ENCODE measurements around the gene SLC44A2.

The SLC44A2 gene

DNA sequence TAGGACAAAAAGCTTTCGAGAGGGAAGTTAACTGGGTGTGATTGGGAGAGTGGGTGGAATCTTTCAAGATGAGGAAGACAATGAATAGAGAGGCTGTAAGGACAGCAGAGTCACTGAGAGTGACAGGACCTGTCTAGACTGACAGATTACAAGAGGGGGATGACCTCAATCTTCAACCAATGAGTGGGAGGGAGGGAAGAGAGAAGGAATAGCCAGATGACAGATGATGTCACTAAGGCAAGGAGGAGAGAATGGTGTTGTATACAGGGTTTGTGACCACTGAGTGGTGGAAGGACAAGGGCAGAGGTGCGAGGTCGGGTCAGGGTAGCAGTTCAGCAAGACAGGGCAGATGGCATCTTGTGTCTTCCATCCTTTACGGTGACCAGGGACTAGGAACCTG is 23.0 kb downstream of the SLC44A2 start:
- Histone ChIP-seq H3K4me3 (ENCODE audit: control insufficient read depth in 1 of 7, extremely low read depth in 1 of 7, insufficient read depth in 4 of 7, low read depth in 2 of 7, low read length in 6 of 7) (no peak overlapping the region), H3K36me3 (ENCODE audit: control insufficient read depth in 4 of 4, insufficient read depth in 4 of 4, low read length in 3 of 4) (peaks cover 0 to 4% (median 2%) of the 10 kb centered on the region in 4 experiments), H3K27me3 (replicated peaks in 2 of 5; ENCODE audit: control insufficient read depth in 4 of 5, insufficient read depth in 5 of 5, low read length in 4 of 5) (no peaks in the 10 kb centered on the region), H3K27ac (ENCODE audit: insufficient read depth in 1 of 2, low read depth in 1 of 2, low read length in 2 of 2, poor library complexity in 1 of 2, severe bottlenecking in 2 of 2) (no peak overlapping the region), H3K4me1 (ENCODE audit: control extremely low read depth in 1 of 4, control insufficient read depth in 4 of 4, insufficient read depth in 4 of 4, low read length in 3 of 4) (peaks cover 5 to 28% (median 26%) of the 10 kb centered on the region in 4 experiments), H3K9me3 (ENCODE audit: control extremely low read depth in 1 of 5, control insufficient read depth in 4 of 5, insufficient read depth in 2 of 5, low read depth in 1 of 5, low read length in 4 of 5) (no peaks in the 10 kb centered on the region)
- CTCF ChIA-PET = interaction anchor here (1.2 to 15.8 kb wide), 3 partner anchors 54 to 165 kb away, joined by 3 to 313 read pairs (median 11); no protein-coding TSS in a partner anchor
- DNase-seq = no peak
- WGBS (ENCODE audit: insufficient coverage) = 100% methylated on average over 3 of the region's 4 CpGs
- POLR2A ChIA-PET = interaction anchor here (0.7 kb wide), 1 partner anchor 67 kb away, joined by 3 read pairs; no protein-coding TSS in a partner anchor

DNA sequence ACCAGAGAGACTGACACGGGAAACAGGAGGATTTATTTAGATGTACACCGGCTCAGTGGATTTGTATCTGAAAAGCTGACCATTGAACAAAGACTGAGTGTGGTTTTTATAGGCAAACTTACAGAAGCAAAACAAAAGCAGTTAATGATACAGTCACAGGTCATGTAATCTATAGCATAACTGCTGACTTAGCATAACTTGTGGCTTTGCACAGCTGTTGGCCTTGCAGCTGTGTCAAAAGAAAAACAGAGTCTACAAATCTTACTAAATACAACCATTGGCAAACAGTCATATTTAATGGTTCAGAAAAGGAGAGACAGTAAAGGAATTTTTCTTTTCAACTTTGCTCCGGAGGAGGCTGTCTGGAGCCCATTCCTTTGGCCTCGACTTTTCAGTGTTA is 26.5 kb downstream of the SLC44A2 start:
- no peaks in the 10 kb centered on the region for H3K27me3 ChIP-seq (replicated peaks in 2 of 5; ENCODE audit: control insufficient read depth in 4 of 5, insufficient read depth in 5 of 5, low read length in 4 of 5)
- H3K36me3 ChIP-seq (ENCODE audit: control insufficient read depth in 4 of 4, insufficient read depth in 4 of 4, low read length in 3 of 4) = peaks cover 0 to 10% (median 4%) of the 10 kb centered on the region in 4 experiments
- H3K4me1 ChIP-seq (ENCODE audit: control extremely low read depth in 1 of 4, control insufficient read depth in 4 of 4, insufficient read depth in 4 of 4, low read length in 3 of 4) = peaks cover 0 to 34% (median 30%) of the 10 kb centered on the region in 4 experiments
- no peak overlapping the region for H3K27ac ChIP-seq (ENCODE audit: insufficient read depth in 1 of 2, low read depth in 1 of 2, low read length in 2 of 2, poor library complexity in 1 of 2, severe bottlenecking in 2 of 2)
- no peaks in the 10 kb centered on the region for H3K9me3 ChIP-seq (ENCODE audit: control extremely low read depth in 1 of 5, control insufficient read depth in 4 of 5, insufficient read depth in 2 of 5, low read depth in 1 of 5, low read length in 4 of 5)
- ChIA-PET POLR2A (no interaction called here), CTCF (interaction anchor here (0.9 to 15.8 kb wide), 2 partner anchors 40 to 71 kb away, joined by 4 to 313 read pairs; no protein-coding TSS in a partner anchor)
- no peak for DNase-seq
- no peak overlapping the region for H3K4me3 ChIP-seq (ENCODE audit: control insufficient read depth in 1 of 7, extremely low read depth in 1 of 7, insufficient read depth in 4 of 7, low read depth in 2 of 7, low read length in 6 of 7)
- WGBS (ENCODE audit: insufficient coverage) = 96% methylated on average over 3 of the region's 4 CpGs

DNA sequence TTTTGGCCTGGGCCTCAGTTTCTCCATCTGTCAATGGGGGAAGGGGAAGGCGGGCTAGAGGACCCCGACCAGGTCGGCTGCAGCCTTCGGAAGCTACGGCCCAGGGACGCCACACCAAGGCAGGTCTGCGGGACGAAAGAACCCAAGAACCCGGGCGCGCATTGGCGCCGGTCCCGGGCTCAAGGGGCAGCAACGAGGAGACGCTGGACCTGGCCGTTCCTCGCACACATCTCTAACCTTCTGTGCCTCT is 28.1 kb downstream of the SLC44A2 start:
- peaks cover 0 to 24% (median 7%) of the 10 kb centered on the region in 4 experiments for H3K36me3 ChIP-seq (ENCODE audit: control insufficient read depth in 4 of 4, insufficient read depth in 4 of 4, low read length in 3 of 4)
- H3K4me1 ChIP-seq (ENCODE audit: control extremely low read depth in 1 of 4, control insufficient read depth in 4 of 4, insufficient read depth in 4 of 4, low read length in 3 of 4) = peaks cover 0 to 38% (median 32%) of the 10 kb centered on the region in 4 experiments
- H3K9me3 ChIP-seq (ENCODE audit: control extremely low read depth in 1 of 5, control insufficient read depth in 4 of 5, insufficient read depth in 2 of 5, low read depth in 1 of 5, low read length in 4 of 5) = no peaks in the 10 kb centered on the region
- no peak for DNase-seq
- H3K27ac ChIP-seq (ENCODE audit: insufficient read depth in 1 of 2, low read depth in 1 of 2, low read length in 2 of 2, poor library complexity in 1 of 2, severe bottlenecking in 2 of 2) = peak overlapping the region; percentile 98 to 99
- H3K27me3 ChIP-seq (replicated peaks in 2 of 5; ENCODE audit: control insufficient read depth in 4 of 5, insufficient read depth in 5 of 5, low read length in 4 of 5) = no peaks in the 10 kb centered on the region
- peak overlapping the region; percentile 72 to 98 (median 95) for H3K4me3 ChIP-seq (ENCODE audit: control insufficient read depth in 1 of 7, extremely low read depth in 1 of 7, insufficient read depth in 4 of 7, low read depth in 2 of 7, low read length in 6 of 7)
- WGBS (ENCODE audit: insufficient coverage) = 0% methylated on average over 13 of the region's 18 CpGs
- ChIA-PET POLR2A (interaction anchor here (1.3 kb wide), 1 partner anchor 10 kb away, joined by 3 read pairs; no protein-coding TSS in a partner anchor), CTCF (interaction anchor here (0.9 to 15.8 kb wide), 3 partner anchors 9 to 73 kb away, joined by 3 to 313 read pairs (median 4); no protein-coding TSS in a partner anchor)

DNA sequence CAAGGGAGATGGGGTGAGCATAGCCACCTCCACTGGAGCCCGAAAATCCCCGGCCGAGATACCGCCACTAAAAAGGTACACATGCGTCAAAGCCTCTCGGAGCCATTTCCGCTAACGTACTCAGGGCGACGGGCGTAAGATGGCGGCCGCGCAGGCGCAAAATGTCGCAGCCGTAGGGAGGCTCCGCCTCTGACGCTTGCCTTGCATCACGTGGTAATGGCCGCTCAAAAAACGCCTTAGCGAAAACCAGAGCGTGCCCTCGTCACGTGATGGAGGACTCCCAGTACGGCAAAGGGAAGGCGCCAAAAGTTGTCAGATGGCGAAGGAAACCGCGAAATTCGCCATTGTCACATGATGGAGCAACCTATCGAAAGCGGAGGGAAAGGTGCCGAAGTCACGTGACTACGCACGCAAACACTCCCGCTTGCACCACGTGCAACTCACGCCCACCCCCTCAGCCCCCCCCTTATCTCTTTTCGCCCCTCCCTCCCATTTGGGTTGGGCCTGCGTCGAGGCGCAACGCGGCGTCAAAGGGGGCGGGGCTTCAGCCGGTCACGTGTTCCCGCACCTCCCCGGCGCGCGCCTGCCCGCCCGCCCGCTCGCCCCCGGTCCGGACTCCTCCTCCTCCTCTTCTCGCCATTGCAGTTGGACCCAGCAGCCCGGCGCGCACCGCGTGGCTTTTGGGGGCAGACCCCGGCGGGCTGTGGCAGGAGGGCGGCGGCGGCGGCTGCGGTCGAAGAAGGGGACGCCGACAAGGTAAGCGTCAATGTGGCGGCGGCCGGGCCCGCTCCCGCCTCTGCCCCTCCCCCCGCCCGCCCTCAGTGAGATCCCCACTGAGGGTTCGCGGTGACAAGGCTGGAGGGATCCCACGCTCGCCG is 28.6 kb downstream of the SLC44A2 start, which contains the start of gene ILF3:
Gene ILF3, plus strand, starts transcription at position 615 of the 878 bp plus-strand sequence. CDS start 16,260 bp downstream, outside the sequence.
- Histone ChIP-seq H3K9me3 (ENCODE audit: control extremely low read depth in 1 of 5, control insufficient read depth in 4 of 5, insufficient read depth in 2 of 5, low read depth in 1 of 5, low read length in 4 of 5) (no peaks in the 10 kb centered on the region), H3K4me1 (ENCODE audit: control extremely low read depth in 1 of 4, control insufficient read depth in 4 of 4, insufficient read depth in 4 of 4, low read length in 3 of 4) (peaks cover 0 to 38% (median 32%) of the 10 kb centered on the region in 4 experiments), H3K27ac (ENCODE audit: insufficient read depth in 1 of 2, low read depth in 1 of 2, low read length in 2 of 2, poor library complexity in 1 of 2, severe bottlenecking in 2 of 2) (peak within 1 kb of the TSS; percentile 98 to 99), H3K36me3 (ENCODE audit: control insufficient read depth in 4 of 4, insufficient read depth in 4 of 4, low read length in 3 of 4) (peaks cover 0 to 24% (median 7%) of the 10 kb centered on the region in 4 experiments), H3K4me3 (ENCODE audit: control insufficient read depth in 1 of 7, extremely low read depth in 1 of 7, insufficient read depth in 4 of 7, low read depth in 2 of 7, low read length in 6 of 7) (peak within 1 kb of the TSS; percentile 84 to 98 (median 95)), H3K27me3 (replicated peaks in 2 of 5; ENCODE audit: control insufficient read depth in 4 of 5, insufficient read depth in 5 of 5, low read length in 4 of 5) (no peaks in the 10 kb centered on the region)
- ChIA-PET POLR2A (interaction anchor here (1.3 kb wide), 1 partner anchor 10 kb away, joined by 3 read pairs; no protein-coding TSS in a partner anchor), CTCF (interaction anchor here (1.3 to 15.8 kb wide), 2 partner anchors 10 to 73 kb away, joined by 4 to 313 read pairs; no protein-coding TSS in a partner anchor)
- WGBS (ENCODE audit: insufficient coverage) = under 1% methylated on average over 76 of the region's 91 CpGs
- DNase-seq = peak; percentile 100

DNA sequence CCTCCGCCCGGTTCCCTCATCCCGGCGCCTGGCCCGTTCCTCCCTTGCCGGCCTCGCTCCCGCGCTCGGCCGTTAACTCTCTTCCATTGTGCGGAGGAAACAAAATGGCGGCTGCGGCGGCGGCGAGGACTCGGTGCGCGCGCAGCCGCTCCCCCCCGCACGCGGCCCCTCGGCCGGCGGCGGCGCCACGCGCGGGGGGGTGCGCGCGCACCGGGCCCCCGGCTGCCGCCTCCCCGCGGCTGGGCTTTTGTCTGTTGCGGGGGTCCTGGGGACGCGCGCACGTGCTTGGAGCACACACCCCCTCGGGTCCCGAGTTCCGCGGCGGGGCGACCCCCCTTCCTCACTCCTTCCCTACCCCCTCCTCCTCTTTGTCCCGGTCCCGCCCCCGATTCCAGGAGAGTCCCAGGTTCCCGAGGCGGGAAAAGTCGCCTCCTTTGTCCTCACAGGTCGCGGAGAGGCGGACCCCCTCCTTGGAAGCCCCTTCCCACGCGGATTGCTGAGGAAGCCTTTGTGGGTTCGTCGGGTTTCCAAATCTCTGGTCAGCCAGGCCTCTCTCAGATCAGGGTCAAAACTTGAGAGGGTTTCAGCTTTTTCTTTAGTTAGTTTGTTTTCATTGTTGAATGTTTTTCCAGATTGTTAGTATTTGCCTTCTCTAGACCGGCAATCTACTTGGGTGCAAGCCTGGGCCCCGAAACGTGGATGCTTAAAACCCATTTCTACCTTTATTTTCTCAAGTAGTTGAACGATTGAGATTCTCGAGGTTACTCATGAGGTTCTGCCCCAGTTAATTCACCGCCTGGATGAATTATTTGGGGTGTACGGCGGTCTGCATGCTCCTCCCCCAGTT is 29.5 kb downstream of the SLC44A2 start:
- Histone ChIP-seq H3K4me3 (ENCODE audit: control insufficient read depth in 1 of 7, extremely low read depth in 1 of 7, insufficient read depth in 4 of 7, low read depth in 2 of 7, low read length in 6 of 7) (peak overlapping the region; percentile 80 to 98 (median 88)), H3K4me1 (ENCODE audit: control extremely low read depth in 1 of 4, control insufficient read depth in 4 of 4, insufficient read depth in 4 of 4, low read length in 3 of 4) (peaks cover 0 to 38% (median 32%) of the 10 kb centered on the region in 4 experiments), H3K9me3 (ENCODE audit: control extremely low read depth in 1 of 5, control insufficient read depth in 4 of 5, insufficient read depth in 2 of 5, low read depth in 1 of 5, low read length in 4 of 5) (no peaks in the 10 kb centered on the region), H3K36me3 (ENCODE audit: control insufficient read depth in 4 of 4, insufficient read depth in 4 of 4, low read length in 3 of 4) (peaks cover 0 to 27% (median 7%) of the 10 kb centered on the region in 4 experiments), H3K27ac (ENCODE audit: insufficient read depth in 1 of 2, low read depth in 1 of 2, low read length in 2 of 2, poor library complexity in 1 of 2, severe bottlenecking in 2 of 2) (peak overlapping the region; percentile 77 to 99), H3K27me3 (replicated peaks in 2 of 5; ENCODE audit: control insufficient read depth in 4 of 5, insufficient read depth in 5 of 5, low read length in 4 of 5) (no peaks in the 10 kb centered on the region)
- ChIA-PET POLR2A (no interaction called here), CTCF (interaction anchor here (0.8 kb wide), 1 partner anchor 15 kb away, joined by 3 read pairs; no protein-coding TSS in a partner anchor)
- peak in 2 of 3 donors; percentile 34 to 53 for DNase-seq
- under 1% methylated on average over 37 of the region's 73 CpGs for WGBS (ENCODE audit: insufficient coverage)

DNA sequence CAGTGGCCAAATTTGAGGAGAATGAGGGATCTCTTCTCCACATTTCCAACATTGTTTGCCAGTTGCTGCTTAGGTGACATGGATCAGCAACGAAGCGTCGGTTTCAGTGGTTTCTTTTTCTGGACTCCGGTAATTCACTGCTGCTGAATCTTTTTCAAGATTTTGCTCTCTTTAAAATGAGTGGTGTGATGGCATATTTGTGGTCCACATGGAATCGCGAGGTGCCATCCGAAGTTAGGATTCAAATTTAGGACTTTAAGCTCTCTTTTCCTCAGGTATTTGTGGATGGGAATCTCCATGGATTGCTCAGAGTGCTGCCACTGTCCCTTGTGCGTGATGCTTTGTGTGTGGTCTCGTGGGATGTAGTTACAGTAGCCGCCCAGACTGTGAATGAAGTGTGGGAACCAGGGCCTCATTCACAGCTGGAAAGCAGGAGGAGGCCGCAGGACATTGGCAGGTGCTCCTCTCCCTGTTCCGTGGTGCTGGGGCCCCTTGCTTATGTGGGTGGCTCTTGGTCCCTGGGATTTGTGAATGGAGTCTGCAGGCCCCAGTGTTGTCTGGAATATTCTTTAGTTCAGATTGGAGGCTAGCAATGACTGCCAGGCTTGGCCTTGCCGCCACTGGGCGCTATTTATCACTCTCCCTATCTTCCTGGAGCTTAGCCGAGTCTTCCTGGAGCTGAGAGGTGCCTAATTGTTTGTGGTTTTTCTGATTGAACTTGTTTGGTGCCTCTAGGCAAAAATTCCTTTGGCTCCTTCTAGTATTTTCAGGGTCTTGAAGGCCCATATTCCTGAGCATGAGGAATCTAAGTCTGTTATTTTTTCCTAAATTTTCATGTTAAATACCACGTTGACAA is 30.3 kb downstream of the SLC44A2 start:
- DNase-seq = no peak
- CTCF ChIA-PET = interaction anchor here (0.8 to 1.2 kb wide), 4 partner anchors 14 to 34 kb away, joined by 3 to 4 read pairs (median 3); no protein-coding TSS in a partner anchor
- no peaks in the 10 kb centered on the region for H3K9me3 ChIP-seq (ENCODE audit: control extremely low read depth in 1 of 5, control insufficient read depth in 4 of 5, insufficient read depth in 2 of 5, low read depth in 1 of 5, low read length in 4 of 5)
- peak overlapping the region; percentile 16 to 98 (median 88) for H3K4me3 ChIP-seq (ENCODE audit: control insufficient read depth in 1 of 7, extremely low read depth in 1 of 7, insufficient read depth in 4 of 7, low read depth in 2 of 7, low read length in 6 of 7)
- 4% methylated on average over 9 of the region's 16 CpGs for WGBS (ENCODE audit: insufficient coverage)
- peaks cover 0 to 38% (median 34%) of the 10 kb centered on the region in 4 experiments for H3K4me1 ChIP-seq (ENCODE audit: control extremely low read depth in 1 of 4, control insufficient read depth in 4 of 4, insufficient read depth in 4 of 4, low read length in 3 of 4)
- POLR2A ChIA-PET = no interaction called here
- no peaks in the 10 kb centered on the region for H3K27me3 ChIP-seq (replicated peaks in 2 of 5; ENCODE audit: control insufficient read depth in 4 of 5, insufficient read depth in 5 of 5, low read length in 4 of 5)
- H3K27ac ChIP-seq (ENCODE audit: insufficient read depth in 1 of 2, low read depth in 1 of 2, low read length in 2 of 2, poor library complexity in 1 of 2, severe bottlenecking in 2 of 2) = peak overlapping the region; percentile 66 to 99
- H3K36me3 ChIP-seq (ENCODE audit: control insufficient read depth in 4 of 4, insufficient read depth in 4 of 4, low read length in 3 of 4) = peaks cover 0 to 34% (median 11%) of the 10 kb centered on the region in 4 experiments

Measured in common myeloid progenitor, CD34-positive (primary cell).